ENCODE results near the gene YPEL3.
"Not testable (repeated sequence)": the region's sequence is repeated elsewhere in the genome, so short reads cannot be mapped to it uniquely, and the experiment has no call there.

Gene YPEL3
- total RNA-seq = 0.49 to 8.9 (median 4.4) reads per million in 18 experiments

DNA sequence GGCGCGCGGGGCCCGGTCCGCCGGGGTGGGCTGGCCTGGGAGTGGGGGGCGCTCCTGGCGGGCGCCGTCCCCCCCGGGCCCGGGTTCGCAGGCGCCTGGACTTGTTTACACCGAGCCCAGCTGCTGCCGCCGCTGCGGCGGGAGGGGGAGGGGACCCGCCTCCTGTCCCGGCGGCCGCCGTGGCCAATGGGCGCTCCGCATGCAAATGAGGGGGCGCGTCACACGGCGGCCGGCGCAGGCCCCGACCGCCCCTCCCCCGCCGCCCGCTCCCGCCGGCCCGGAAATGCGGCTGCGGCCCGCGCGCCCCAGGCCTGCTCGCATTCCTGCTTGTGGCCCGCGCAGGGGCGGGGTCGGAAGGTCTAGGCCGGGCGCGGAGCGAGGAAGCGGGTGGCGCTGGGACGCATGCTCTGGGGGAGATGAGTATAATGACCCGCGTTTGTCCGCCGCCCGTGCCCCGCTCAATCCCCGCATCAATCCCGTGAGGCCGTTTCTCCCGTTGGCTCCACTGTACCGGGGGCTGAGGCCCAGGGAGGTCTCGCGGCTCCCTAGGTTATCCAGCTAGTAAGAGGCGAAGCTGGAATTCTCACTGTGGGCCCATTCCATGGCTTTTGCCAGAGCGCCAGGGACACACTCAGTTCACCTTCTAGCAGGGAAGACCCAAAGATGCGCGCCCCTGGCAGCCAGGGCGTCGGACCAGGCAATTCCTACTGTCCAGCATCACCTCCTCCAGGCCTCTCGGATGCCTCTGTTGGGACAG lies at the start of gene YPEL3:
Gene YPEL3, minus strand, starts transcription at position 109 of the 757 bp plus-strand sequence. CDS start 731 bp downstream, outside the sequence.
- DNase-seq = peak; percentile 66 to 87

DNA sequence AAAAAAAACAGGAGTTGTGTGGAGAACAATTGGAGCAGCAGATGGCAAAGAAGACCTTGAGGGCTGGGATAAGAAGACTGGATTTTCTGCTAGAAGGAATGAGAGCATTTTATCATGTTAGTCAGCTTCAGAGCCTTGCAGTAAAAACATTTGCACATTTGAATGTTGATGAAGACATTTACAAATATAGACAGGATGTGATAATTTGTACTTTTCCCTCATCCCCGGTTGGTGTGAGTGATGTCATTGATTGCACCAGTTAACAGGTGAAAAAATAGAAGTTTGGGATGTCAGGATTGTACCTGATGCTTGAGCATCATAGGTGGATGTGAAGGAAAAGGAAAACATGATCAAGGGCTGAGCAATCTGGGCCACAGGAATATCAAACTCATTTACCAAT lies 49.6 kb upstream of the YPEL3 start:
- DNase-seq = no peak

DNA sequence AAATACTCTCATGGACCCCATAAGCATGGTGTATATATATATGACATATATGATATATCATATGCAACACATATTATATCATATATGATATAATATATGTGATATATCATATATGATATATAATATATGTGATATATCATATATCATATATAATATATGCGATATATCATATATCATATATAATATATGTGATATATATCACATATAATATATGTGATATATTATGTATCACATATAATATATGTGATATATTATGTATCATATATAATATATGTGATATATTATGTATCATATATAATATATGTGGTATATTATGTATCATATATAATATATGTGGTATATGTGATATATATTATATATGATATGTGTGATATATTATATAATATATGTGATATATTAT lies 48.9 kb upstream of the YPEL3 start:
- DNase-seq = no peak

- no peak for DNase-seq
Measured at GRCh38 chr16:30144017-30144416, 48.0 kb upstream of the YPEL3 start.

GRCh38 chr16:30143347-30143702 lies 47.3 kb upstream of the YPEL3 start:
- DNase-seq = no peak

DNA sequence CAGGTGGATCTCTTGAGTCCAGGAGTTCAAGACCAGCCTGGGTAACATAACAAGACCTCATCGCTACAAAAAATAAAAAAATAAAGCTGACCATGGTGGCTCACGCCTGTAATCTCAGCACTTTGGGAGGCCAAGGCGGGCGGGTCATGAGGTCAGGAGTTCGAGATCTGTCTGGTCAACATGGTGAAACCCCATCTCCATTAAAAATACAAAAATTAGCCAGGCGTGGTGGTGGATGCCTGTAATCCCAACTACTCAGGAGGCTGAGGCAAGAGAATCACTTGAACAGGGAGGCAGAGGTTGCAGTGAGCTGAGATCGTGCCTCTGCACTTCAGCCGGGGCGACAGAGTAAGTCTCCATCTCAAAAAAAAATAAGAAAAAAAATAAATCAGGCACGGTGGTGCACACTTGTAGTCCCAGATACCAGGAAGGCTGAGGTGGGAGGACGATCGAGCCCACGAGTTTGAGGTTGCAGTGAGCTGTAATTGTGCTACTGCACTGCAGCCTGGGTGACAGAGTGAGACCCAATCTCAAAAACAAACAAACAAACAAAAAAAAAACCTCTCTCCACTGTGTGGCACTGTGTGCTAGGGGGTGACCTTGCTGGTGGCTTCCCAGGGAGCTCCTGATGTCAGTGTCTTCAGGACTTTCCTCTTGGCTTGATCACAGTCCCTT lies 46.8 kb upstream of the YPEL3 start:
- DNase-seq = peak; percentile 61 to 71

GRCh38 chr16:30141750-30142149 lies 45.7 kb upstream of the YPEL3 start:
- DNase-seq = no peak

DNA sequence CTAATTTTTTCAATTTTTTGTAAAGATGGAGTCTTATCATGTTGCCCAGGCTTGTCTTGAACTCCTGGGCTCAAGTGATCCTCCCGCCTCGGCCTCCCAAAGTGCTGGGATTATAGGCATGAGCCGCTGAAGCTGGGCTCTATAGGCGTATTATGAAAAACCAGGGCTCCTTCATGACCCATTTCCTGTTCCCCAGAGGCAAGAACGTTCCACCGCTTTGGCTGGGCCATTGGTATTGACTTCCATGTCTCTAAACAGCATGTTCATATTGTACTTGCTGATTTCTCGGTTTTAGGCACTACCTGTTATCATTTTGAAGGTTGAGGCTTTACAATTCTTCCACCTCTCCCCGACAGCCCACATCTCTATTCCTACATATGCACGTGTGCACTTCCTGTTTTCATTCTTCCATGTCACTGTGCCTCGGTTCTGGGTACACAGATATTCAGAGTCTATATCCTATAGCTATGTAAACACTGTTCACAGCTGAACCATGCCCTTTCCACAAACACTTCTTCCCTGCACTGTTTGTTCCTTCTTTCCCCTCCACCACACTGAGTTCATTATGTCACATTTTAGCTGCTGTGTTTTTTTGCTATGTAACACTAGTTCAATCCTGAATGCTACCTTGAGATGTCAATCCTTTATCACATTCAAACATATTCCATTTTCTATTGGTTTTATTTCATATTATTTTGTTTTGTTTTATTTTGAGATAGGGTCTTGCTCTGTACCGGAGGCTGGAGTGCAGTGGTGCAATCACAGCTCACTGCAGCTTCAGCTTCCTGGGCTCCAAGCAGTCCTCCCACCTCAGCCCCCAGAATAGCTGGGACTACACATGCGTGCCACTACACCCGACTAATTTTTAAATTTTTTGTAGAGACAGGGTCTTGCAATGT lies 43.8 kb upstream of the YPEL3 start:
- peak; percentile 17 to 25 for DNase-seq

GRCh38 chr16:30137897-30138296 lies 41.9 kb upstream of the YPEL3 start:
- DNase-seq = no peak

GRCh38 chr16:30136971-30137605 lies 41.1 kb upstream of the YPEL3 start:
- peak; percentile 77 to 90 for DNase-seq

- no peak for DNase-seq
Measured at GRCh38 chr16:30132591-30132990, 36.6 kb upstream of the YPEL3 start.

GRCh38 chr16:30131869-30132475 lies 36.0 kb upstream of the YPEL3 start:
- DNase-seq = no peak

GRCh38 chr16:30127993-30128392 lies 32.0 kb upstream of the YPEL3 start:
- DNase-seq = no peak

DNA sequence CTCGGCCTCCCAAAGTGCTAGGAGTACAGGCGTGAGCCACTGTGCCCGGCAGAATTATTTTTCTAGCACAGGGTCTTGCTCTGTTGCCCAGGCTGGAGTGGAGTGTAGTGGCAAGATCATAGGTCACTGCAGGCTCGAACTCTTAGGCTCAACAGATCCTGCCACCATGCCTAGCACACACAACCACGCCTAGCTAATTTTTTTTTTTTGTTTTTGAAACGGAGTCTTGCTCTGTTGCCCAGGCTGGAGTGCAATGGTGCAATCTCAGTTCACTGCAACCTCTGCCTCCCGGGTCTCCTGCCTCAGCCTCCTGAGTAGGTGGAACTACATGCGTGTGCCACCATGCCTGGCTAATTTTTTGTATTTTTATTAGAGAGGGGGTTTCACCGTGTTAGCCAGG lies 29.7 kb upstream of the YPEL3 start:
- not testable (repeated sequence) for DNase-seq

DNA sequence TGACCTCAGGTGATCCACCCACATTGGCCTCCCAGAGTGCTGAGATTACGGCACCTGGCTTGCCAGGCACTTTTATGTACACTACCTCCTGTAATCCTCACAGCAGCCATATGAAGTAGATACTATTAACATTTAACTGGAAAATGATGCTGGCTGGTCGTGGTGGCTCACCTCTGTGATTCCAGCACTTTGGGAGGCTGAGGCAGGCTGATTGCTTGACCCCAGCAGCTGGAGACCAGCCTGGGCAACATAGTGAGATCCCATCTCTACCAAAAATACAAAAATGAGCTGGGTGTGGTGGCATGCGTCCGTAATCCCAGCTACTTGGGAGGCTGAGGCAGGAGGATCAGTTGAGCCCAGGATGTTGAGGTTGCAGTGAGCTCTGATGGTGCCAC lies 29.0 kb upstream of the YPEL3 start:
- DNase-seq = no peak

DNA sequence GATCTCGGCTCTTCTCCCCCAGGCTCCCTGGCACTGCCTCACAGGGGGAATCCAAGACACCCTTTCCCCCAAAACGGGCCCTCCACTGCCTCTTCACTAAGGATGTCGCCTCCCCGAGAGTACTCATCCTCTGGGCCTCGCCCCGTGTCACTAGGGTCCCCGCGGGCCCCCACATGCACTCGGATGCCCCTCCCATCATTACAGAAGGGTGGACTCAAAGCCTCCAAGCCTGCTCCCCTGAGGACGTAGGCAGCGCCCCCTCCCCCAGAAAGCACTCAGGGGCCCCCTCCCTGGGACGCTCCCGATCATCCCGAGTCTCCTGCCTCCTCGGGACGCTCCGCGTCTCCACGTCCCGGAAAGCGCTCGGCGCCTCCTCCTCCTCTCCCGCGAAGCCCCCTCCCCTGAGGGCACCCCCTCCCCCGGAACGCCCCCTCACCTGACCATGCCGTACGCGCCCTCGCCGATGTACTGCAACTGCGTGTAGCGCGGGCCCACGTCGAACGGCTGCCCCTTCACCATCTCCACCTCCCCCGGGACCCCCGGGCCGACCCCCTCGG lies 26.7 kb upstream of the YPEL3 start:
- DNase-seq = no peak

DNA sequence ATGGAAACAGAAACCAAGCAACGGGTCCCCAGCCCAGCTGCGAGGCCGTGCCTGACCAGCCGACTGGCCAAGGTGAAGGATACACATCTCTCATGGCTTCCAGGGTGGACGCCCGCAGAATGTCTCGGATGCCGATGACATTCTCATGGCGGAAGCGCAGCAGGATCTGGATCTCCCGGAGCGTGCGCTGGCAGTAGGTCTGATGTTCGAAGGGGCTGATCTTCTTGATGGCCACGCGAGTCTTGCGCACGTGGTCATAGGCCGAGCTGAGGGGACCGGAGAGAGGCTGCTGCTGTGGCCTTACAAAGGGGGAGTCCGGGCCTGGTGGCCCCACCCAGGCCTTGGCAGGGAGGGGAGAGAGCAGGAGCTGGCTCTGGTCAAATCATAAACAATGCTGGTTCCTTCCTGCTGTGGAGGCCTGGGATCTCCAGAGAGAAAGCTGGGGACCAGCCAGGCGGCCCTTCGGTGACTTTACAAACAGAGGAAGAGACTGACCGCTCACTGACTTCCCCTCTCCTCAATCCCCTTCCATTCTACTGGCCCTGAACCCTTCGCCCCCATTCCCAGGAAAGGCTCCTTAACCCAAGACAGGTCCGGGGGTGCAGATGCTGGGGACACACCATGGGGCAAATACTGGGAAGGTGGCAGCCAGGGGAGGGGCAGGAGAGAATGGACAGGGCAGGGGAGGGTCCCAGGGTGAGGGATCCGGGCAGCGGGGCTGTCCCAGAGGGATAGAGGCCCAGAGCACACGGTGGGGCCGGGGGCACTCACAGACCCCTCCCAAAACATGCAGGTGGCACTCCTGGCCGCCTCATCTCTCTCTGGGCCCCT lies 25.9 kb upstream of the YPEL3 start:
- DNase-seq = peak in 1 of 2 donors; percentile 18

DNA sequence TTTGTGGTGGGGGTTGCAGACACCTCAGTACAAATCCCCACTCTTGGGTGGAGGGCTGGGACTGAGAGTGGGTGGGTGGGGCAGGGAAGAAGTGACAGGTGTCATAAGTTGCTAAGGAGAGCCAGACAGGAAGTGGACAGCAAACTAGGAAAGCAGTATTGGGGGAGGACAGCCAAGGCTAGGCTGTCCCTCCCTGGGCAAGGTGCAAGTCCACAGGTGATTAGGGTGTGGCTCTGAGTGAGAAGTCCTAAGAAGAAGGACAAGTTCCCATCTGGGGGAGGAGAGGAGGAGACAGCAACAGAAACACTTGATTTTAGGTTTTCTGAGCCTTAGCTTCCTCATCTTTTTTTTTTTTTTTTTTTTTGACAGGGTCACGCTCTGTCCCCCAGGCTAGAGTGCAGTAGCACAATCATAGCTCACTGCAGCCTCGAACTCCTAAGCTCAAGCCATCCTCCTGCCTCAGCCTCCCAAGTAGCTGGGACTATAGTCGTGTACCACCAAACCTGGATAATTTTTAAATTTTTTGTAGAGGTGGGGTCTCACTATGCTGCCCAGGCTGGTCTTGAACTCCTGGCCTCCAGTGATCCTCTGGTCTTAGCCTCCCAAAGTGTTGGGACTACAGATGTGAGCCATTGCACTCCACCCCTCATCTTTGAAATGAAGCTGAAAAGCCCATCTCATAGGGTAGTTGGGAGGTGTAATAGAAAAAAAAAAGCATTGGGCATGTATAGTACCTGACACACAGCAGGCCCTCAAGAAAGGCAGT lies 24.5 kb upstream of the YPEL3 start:
- no peak for DNase-seq

DNA sequence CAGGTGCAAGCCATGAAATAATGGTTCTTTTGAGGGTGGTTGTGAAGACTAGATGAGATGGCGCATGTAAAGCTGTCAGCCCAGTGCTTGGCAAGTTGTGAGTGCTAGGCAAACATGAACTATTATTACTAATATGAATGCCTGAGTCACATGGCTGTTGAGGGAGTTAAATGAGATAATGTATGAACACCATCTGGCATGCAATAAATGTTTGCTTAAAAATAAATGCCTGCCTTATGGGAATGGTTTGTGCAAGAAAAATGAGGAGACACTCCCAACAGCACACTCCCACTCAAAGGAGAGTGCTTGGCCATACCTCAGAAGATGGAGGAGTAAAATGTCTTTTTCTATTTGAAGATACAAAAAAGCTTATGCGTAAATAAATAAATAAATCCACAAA lies 23.4 kb upstream of the YPEL3 start:
- no peak for DNase-seq

DNA sequence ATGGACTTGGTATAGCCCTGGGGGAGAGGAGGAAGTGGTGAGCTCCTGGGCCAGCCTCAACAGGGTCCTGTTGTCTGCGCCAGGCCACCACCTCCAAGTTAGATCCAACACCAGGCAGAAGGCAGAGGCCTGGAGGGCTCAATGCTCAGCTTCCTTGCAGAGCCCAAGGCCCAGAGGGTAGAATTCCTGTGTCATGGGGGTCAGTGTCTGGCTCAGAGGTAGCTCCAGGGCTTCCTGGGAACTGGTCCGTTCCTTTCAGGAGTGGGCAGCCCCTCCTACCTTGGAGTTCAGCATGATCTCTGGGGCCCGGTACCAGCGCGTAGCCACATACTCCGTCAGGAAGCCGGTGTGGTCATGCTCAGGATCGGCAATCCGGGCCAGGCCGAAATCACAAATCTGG lies 21.8 kb upstream of the YPEL3 start:
- DNase-seq = no peak
